ENCODE data around the gene MPHOSPH9.

Gene MPHOSPH9

GRCh38 chr12:123121670-123122069, 111.3 kb downstream of the MPHOSPH9 start:
- no peak for DNase-seq

GRCh38 chr12:123120452-123121166, 112.3 kb downstream of the MPHOSPH9 start:
- DNase-seq: no peak

- no peak for DNase-seq
Measured at GRCh38 chr12:123119808-123120207, 113.1 kb downstream of the MPHOSPH9 start.

- no peak for DNase-seq
Measured at GRCh38 chr12:123118497-123118896, 114.4 kb downstream of the MPHOSPH9 start.

GRCh38 chr12:123115409-123116121, 117.4 kb downstream of the MPHOSPH9 start:
- no peak for DNase-seq

GRCh38 chr12:123114304-123115083, 118.4 kb downstream of the MPHOSPH9 start:
- peak in 1 of 2 experiments; percentile 26 for DNase-seq

GRCh38 chr12:123113026-123113425, 119.9 kb downstream of the MPHOSPH9 start:
- no peak for DNase-seq

- no peak for DNase-seq
Measured at GRCh38 chr12:123111498-123112165, 121.3 kb downstream of the MPHOSPH9 start.

GRCh38 chr12:123109319-123109772, 123.6 kb downstream of the MPHOSPH9 start:
- peak in 1 of 2 experiments; percentile 43 for DNase-seq

- DNase-seq: no peak
Measured at GRCh38 chr12:123108682-123109066, 124.3 kb downstream of the MPHOSPH9 start.

GRCh38 chr12:123107926-123108681, 124.8 kb downstream of the MPHOSPH9 start:
- DNase-seq: no peak

- no peak for DNase-seq
Measured at GRCh38 chr12:123106640-123107359, 126.1 kb downstream of the MPHOSPH9 start.

- no peak for DNase-seq
Measured at GRCh38 chr12:123105211-123105826, 127.6 kb downstream of the MPHOSPH9 start.

GRCh38 chr12:123104809-123105208, 128.1 kb downstream of the MPHOSPH9 start:
- DNase-seq: no peak
